ENCODE results near the gene DCUN1D3.
"Not testable (repeated sequence)": the region's sequence is repeated elsewhere in the genome, so short reads cannot be mapped to it uniquely, and the experiment has no call there.

Gene DCUN1D3, protein sequence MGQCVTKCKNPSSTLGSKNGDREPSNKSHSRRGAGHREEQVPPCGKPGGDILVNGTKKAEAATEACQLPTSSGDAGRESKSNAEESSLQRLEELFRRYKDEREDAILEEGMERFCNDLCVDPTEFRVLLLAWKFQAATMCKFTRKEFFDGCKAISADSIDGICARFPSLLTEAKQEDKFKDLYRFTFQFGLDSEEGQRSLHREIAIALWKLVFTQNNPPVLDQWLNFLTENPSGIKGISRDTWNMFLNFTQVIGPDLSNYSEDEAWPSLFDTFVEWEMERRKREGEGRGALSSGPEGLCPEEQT

DNA sequence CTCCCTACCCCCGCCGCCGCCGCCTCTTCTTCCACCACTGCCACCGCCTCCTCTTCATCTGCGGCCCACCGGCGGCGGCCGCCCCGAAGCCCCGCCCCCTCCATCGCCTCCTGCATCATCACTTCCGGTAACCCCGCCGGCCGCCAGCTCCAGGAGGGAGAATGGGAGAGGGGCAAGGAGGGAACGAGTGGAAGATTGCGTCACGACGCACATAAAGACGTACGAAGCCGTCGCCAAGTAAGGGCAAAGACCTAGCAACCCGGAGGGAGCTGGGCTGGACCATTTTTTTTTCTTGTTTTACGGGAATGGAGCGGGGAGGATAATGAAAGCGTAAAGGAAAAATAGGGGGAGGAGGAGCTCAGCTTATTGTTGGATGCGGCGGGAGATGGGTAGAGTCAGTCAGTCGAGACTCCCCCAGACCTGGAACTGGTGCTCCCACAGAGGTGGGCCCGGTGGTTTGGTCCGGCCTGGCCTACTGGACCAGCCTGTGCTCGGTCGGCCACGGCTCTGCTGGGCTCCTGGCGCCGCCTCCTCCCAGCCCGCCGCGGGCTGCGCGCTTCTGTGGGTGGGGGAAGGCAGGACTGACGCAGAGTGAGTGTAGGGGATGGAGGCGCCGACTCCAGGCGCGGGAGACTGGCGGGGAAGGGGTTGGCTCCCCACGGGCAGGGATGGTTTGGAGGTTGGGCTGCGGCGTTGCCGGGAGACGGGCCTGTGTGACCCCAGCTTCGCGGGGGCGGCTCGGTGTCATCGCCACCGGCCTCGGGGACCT, at the start of gene DCUN1D3, which contains the start of gene LYRM1:
DCUN1D3 (minus strand) TSS at position 60 of the 769 bp plus-strand sequence. CDS start 37,820 bp downstream, outside the sequence.
LYRM1 (plus strand) TSS at position 473 of the 769 bp plus-strand sequence. CDS start 14,785 bp downstream, outside the sequence.
- peak; percentile 74 for DNase-seq (ENCODE audit: low read depth)

DNA sequence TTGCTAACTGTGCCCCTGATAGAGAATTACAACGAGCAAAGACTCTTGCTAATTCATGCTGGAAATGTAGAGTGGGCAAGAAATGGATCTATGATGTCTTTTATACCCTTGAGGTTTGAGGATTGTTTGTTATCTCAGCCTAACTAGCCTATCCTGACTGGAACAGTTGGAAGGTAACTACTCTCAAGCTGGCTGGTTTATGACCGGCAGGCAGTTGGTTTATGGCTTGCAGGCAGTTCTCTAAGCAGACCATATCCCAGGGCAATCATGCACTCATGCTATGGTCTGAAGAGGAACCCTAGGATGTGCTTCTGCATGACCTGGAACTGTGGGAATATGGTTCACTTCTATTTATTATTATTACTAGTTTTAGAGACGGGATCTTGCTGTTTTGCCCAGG, 49.5 kb upstream of the DCUN1D3 start:
- DNase-seq (ENCODE audit: low read depth) = no peak

DNA sequence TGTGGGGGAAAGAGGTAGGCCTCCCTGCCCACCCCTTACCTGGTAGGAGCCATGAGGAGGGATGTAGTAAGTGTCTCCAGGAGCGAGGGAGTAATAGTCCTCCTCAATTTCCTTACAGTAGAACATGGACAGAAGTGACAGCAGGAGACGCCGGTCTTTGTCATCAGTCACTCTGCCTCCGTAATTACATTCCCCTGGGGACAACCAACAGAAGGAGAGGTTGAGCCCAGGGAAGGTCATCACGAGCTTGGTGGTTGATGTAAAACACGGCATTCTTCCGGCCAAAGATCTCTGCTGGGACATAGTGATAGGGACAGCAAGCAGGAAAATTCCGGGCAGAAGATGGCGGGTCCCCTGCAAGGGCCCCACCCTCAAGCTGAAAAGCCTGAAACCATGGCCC, 48.3 kb upstream of the DCUN1D3 start:
- DNase-seq (ENCODE audit: low read depth) = no peak

DNA sequence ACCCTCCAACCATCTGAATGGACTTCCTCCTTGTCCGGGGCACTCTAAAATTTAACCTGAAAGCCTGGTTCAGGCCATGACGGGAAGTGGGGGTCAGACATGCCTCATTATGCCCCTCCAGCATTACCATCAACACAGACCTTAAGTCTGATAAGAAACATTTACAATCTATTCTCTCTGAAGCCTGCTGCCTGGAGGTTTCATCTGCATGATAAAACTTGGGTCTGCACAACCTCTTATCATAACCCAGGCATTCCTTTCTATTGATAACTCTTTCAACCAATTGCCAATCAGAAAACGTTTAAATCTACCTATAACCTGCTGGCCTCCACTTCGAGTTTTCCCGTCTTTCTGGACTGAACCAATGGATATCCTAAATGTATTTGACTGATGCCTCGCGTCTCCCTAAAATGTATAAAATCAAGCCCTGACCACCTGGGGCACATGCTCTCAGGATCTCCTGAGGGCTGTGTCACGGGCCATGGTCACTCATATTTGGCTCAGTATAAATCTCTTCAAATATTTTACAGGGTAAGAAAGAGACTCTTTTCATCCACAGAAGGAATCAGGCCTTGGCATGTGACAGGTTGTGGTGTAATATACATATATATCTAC, 46.0 kb upstream of the DCUN1D3 start:
- DNase-seq (ENCODE audit: low read depth) = no peak

DNA sequence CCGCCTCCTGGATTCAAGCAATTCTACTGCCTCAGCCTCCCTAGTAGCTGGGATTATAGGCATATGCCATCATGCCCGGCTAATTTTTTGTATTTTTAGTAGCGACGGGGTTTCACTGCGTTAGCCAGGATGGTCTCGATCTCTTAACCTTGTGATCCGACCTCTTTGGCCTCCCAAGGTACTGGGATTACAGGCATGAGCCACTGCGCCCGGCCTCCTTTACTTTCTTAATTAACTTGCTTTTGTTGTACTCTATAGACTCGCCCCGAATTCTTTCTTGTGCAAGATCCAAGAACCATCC, 45.4 kb upstream of the DCUN1D3 start:
- DNase-seq (ENCODE audit: low read depth) = not testable (repeated sequence)

DNA sequence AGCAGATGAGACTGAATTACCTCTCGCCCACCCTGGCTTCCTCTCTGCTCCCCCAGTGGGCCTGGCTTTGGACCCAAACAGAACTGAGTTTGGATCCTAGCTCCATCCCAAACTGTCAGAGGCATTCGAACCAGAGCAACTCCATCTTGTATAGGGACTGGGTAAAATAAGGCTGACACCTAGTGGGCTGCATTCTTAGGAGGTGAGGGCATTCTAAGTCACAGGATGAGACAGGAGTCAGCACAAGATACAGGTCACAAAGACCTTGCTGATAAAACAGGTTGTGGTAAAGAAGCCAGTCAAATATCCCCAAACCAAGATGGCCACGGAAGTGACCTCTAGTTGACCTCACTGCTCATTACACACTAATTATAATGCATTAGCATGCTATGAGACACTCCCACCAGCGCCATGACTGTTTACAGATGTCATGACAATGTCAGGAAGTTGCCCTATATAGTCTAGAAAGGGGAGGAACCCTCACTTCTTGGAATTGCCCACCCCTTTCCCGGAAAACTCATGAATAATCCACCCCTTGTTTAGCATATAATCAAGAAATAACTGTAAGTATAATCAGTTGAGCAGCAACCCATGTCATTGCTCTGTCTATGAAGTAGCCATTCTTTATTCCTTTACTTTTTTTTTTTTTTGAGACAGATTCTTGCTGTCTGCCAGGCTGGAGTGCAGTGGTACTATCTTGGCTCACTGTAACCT, 44.9 kb upstream of the DCUN1D3 start:
- DNase-seq (ENCODE audit: low read depth) = no peak

DNA sequence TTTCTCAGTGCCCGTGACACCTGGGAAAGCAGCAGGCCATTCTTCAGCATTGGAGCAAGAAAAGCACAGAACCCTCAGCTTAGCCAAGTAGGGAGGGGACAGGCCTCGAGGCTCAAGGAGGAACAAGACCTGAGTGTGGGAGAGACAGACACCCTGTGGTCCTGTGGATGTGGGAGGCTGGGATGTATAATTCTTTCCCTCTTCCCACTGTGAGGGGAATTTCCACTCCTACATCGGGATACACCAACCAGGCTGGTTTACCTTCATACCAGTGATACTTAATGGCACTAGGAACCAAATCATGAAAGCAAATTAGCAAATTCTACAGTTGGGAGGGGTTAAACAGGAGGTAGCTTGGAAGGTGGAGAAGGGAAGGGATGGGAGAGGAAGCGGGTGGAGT, 42.1 kb upstream of the DCUN1D3 start:
- no peak for DNase-seq (ENCODE audit: low read depth)

DNA sequence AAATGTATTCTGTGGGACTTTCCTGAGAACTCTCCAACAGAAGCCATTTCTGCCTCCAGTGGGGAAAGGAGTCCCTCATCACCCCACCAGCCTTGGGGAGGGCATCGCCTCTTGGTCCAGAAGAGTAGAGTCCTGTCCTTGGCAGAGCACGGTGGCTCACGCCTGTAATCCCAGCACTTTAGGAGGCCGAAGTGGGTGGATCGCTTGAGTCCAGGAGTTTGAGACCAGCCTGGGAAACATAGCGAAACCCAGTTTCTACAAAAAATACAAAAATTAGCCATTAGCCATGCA, 41.4 kb upstream of the DCUN1D3 start:
- no peak for DNase-seq (ENCODE audit: low read depth)

DNA sequence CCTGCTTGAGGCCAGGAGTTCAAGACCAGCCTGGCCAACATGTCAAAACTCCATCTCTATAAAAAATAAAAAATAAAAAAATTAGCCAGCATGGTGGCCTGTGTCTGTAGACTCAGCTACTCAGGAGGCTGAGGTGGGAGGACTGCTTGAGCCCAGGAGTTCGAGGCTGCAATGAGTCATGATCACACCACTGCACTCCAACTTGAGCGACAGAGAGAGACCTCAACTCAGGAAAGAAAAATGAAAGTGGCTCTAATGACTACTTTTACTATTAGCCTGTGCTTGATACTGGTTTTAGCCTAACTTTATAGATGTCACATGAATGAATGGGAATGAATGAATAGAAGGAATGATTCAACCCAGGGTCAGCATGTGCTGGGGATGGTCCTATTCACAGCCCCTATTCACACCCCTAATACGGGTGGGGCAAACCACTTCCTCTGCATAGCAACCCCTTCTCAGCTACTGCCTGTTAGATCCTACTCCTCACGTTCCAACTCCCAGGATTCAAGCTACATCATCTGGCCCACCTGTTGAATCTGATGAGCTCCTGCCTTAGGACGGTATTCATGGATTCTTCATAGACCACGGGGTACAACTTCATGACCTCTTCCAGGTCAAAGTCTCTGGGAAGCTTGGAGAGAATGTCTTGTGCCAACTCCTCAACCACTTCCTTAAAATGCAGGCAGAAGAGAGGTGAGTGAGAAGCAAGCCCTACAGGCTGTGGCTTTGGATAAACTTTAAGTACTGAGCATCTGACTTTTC, 40.9 kb upstream of the DCUN1D3 start:
- no peak for DNase-seq (ENCODE audit: low read depth)

DNA sequence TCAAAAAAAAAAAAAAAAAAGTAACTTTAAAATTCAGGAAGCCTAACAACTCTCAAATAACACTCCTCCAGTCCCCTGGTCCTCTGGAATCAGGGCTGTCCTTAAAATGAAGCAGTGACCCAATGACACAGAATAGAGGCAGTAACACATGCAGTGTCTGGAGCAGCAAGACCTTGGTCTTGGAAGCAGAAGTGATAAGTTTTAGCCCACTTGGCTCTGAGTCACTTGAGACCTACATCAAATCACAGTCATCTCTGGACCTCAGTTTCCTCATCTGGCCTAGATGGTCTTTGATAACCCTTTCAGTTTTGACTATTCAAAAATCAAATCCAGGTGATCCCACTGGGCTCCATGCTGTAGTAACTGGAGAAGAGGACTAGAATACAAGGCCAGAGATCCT, 39.5 kb upstream of the DCUN1D3 start:
- DNase-seq (ENCODE audit: low read depth) = no peak

DNA sequence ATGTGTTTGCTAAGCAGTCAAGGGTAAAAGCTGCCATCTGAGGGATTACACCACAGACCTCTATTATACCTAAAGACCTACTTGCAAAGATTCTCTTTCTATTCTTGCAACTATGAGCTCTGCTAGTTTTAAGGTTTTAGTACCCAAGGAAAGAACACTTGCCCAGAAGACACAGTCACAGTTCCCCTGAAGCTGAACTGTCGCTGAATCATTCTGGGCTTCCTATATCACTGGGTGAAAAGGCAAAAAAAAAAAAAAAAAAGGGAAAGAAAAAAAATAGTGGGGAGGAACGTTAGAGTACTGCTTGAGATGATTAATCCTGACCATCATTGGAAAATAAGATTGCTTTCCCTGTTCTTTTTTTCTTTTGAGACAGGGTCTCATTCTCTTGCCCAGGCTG, 38.3 kb upstream of the DCUN1D3 start:
- DNase-seq (ENCODE audit: low read depth) = no peak

DNA sequence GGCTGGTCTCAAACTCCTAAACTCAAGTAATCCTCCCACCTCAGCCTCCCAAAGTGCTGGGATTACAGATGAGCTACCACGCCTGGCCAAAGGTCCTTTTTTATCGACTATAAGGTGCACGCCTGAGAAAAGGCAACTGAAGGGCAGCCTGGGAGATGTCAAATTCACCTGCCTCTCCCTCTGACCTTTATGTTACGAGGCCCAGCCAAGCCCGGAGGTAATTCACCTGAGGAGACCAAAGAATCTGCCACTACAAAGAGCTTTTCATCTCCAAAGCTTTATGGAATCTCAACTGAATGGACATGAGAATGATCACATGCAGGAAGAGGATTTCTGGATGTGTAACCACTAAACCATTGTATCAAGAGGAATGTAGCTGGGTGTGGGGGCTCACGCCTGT, 37.6 kb upstream of the DCUN1D3 start:
- no peak for DNase-seq (ENCODE audit: low read depth)

DNA sequence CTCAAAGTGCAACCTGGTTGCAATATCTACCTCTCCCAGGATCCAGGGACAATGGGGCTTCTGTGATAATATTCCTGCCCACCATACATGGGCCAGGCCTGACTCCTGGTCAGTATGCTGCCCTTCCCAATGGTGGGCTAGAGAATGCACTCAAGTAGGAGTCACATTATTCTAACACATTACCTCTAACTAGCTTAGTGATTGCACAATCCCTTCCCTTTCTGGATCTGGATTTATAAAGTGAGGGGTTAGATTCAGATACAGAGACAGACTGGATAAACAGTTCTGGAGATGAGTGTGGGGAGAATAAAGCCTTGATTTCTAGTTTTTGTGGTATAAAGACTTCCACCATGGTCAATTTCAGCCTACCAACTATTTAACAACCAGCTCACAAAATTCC, 33.4 kb upstream of the DCUN1D3 start:
- DNase-seq (ENCODE audit: low read depth) = no peak

DNA sequence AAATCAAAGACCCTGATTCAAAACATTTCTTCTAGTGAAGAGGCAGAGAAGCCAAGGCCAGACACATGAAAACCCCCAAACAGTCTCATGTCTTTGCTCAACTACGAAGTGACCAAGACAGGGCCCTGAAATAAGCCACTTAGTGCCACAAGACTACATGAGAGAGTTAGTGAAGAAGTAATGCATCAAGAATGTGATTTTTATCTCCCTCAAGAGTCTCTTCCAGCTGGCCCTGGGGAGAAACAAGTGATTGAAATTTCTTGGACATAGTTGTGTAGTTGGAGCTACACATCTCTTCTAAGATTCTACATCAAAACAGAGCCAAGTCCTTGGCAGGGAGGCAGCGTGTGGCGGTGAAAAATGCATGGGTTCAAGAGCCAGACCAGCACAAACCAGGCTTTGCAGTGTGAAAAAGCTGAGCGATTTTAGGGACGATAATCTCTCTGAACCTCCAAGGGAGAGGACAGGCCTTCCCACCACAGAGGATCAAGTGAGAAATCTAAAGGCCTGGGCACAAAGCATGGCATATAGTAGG, 31.0 kb upstream of the DCUN1D3 start:
- DNase-seq (ENCODE audit: low read depth) = no peak

DNA sequence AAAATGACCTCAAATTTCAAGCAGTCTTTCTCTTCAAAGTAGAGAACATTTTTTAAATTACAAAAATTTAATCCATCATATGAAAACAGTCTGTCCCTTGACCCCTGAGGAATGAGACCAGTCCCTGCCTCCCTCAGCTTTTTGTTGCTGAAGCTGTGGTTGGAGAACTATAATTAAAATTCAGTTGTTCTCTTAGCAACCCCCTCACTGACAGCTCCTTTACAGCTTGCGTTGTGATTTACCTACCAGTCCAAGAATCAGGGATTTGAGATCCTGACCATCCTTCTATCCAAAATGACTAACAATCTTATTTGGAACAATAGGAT, 30.2 kb upstream of the DCUN1D3 start:
- DNase-seq (ENCODE audit: low read depth) = no peak

DNA sequence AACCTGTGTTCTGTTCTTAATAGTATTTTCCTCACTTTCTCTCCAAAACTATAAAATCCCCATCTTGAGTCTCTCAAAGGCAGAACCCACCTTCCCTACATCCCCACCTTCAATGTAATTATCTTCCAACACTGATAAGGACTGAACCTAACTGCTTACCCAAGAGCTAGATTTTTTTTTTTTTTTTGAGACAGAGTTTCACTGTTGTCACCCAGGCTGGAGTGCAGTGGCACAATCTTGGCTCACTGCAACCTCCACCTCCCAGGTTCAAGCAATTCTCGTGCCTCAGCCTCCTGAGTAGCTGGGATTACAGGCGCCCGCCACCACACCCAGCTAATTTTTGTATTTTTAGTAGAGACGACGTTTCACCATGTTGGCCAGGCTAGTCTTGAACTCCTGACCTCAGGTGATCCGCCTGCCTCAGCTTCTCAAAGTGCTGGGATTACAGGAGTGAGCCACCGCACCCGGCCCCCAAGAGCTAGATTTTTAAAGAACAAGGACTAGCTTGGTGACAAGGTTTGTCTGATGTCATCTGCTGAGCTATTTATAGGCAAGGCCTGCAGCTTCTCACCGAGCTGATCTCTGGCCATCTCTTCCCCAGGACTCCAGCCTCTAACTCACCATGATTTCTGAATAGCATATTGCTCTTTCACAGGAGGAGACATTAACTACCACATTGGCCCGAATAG, 29.7 kb upstream of the DCUN1D3 start:
- not testable (repeated sequence) for DNase-seq (ENCODE audit: low read depth)

DNA sequence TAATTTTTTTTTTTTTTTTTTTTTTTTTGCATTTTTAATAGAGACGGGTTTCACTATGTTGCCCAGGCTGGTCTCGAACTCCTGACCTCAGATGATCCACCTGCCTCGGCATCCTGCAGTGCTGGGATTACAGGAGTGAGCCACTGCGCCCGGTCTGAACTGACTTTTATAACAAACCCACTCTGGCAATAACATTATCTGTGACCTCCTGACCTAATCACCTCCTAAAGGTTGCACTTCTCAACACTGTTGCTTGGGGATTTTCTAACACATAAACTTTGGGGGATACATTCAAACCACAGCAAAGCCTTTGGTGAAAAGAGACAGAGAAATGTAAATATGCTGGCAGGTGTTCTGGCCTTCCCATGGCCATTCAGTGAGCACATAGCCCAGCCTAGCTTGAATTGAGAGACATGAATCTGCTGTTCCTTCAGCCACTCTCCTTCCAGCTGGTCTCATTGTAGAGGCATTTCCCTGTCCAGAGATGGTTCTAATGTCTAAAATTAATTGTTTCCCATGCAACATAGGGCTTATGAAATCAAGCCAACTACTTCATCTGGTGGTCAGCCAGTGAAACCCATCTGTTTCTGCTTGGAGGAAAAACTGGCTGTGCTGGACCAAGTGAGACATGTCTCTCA, 28.7 kb upstream of the DCUN1D3 start:
- DNase-seq (ENCODE audit: low read depth) = no peak

DNA sequence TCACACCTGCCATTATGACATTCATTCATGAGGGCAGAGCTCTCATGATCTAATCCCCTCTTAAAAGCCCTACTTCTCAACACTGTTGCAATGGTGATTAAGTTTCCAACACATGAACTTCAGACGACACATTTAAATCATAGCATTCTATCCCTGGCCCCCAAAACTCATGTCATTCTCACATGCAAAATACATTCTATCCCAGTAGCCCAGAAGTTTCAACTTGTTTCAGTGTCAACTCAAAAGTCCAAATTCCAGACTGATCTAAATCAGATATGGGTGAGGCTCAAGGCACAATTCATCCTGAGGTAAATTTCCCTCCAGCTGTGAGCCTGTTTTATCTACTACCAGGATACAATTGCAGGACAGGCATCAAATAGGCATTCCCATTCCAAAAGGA, 25.6 kb upstream of the DCUN1D3 start:
- DNase-seq (ENCODE audit: low read depth) = no peak

DNA sequence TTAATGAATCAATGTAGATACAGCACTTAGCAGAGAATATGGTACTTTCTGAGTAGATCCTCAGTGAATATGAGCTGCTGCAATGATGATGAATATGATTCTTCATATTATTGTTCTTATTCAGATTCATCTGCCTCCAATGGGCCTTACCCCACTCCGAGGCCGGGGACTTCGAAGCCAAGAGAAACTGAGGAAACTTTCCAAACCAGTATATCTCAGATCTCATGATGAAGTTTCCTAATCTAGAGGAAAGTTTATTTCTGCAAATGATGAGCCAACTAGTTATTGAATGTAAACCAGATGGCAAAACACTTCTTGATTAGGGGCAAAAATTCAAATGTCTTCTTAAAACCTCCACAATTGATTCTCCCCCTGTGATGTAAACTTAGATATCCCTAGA, 23.7 kb upstream of the DCUN1D3 start:
- no peak for DNase-seq (ENCODE audit: low read depth)

DNA sequence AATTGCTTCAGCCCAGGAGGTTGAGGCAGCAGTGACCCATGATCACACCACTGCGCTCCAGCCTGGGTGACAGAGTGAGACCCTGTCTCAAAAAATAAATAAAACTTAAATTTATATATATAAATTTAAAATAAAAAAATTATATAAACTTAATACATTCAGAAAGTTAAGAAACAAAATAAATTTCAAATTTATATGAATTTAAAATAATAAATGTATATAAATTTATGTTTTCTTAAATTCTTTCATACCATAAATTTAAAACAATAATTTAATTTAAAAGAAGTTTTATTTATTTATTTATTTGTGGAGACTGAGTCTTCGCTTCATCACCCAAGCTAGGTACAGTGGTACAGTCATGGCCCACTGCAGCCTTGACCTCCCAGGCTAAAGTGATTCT, 20.6 kb upstream of the DCUN1D3 start:
- DNase-seq (ENCODE audit: low read depth) = no peak

DNA sequence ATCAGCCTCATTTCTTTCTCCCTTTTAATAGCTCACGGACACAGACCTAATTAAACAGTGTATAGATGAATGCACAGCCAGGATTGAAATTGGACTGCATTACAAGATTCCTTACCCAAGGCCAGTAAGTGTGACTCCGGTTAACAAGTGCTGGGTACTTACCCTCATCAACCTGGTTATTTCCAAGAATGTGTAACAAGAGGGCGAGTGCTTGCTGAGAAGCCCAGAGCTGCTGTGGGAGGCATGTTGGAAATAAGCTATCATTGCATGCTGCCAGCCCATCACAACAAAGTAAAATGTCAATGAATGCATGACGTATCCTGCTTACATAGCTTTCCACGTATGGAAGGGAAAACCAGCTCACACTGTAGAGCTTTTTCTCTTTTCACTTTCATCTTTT, 19.9 kb upstream of the DCUN1D3 start:
- no peak for DNase-seq (ENCODE audit: low read depth)

Measured in activated T-cell treated with anti-CD3 and anti-CD28 coated beads for 1 hour (primary cell).